Measurements from ENCODE around the gene TMEM135. TPM values are rescaled to one million over a fixed set of nuclear protein-coding genes. Genes with fewer than 3 reads are reported as not detected.

Gene TMEM135
- total RNA-seq, 1 experiment from 2014 or later: 65.5 TPM

DNA sequence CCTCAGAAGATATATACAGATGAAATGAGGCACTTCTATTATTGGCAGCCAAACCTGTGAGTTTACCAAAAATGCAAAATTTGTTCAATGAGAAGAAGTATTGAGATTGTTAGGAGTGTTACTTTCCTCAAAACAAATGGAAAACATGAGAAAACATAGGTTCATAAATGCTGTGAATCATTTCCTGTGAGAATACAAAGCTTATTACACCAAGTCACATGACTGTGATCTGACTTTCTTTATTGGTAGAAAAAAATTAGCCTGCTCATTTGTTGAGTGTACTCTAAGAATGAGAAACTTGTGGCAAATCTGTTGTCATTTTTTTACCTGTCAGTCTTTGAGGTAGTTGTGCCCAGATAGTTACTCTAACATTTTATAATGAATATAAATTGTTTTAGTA is 215.1 kb downstream of the TMEM135 start:
- TF ChIP-seq SIN3A (IDR thresholded peaks at IDR 0.05; ENCODE audit: borderline replicate concordance, insufficient read depth, low read depth, low read length): no peak
- no peak for TF ChIP-seq POLR2AphosphoS5 (IDR thresholded peaks at IDR 0.05; ENCODE audit: low read depth, low read length)
- TF ChIP-seq CTCF (IDR thresholded peaks at IDR 0.05): no peak
- no peak for TF ChIP-seq REST (IDR thresholded peaks at IDR 0.05; ENCODE audit: insufficient read depth in 1 of 2, low read depth in 2 of 2, low read length in 1 of 2)
- TF ChIP-seq TCF7L2 (IDR thresholded peaks at IDR 0.05; ENCODE audit: low read depth, low read length): no peak
- H3K4me1 ChIP-seq (ENCODE audit: control insufficient read depth, insufficient read depth, low read length): no peaks in the 10 kb centered on the region
- DNase-seq (ENCODE audit: low read depth, low spot score) (no peak), ATAC-seq (no peak)
- CTCF ChIA-PET: no interaction called here
- no peaks in the 10 kb centered on the region for H3K9me3 ChIP-seq (ENCODE audit: control insufficient read depth, insufficient read depth, low read depth, low read length)
- BruUV-seq (replicated peaks): TSS peak; percentile 13
- H3K4me3 ChIP-seq (ENCODE audit: low read depth in 2 of 2, low read length in 2 of 2): no peak overlapping the region
- no peak overlapping the region for H3K27ac ChIP-seq (ENCODE audit: low read length)
- in situ Hi-C loops (cut with HindIII; ENCODE audit: low pct_unique_long_range_greater_than_20kb, low sequenced_read_pairs): no loop called here
- POLR2A ChIA-PET: interaction anchor here (0.7 kb wide), 1 partner anchor 240 kb away, joined by 6 read pairs; no protein-coding TSS in a partner anchor
- H3K36me3 ChIP-seq (ENCODE audit: control insufficient read depth, insufficient read depth, low read length): no peaks in the 10 kb centered on the region
- no peaks in the 10 kb centered on the region for H3K27me3 ChIP-seq (ENCODE audit: control insufficient read depth, insufficient read depth, low read length)
- intact Hi-C loops (cut with micrococcal nuclease; ENCODE audit: unreplicated experiment): no loop called here

DNA sequence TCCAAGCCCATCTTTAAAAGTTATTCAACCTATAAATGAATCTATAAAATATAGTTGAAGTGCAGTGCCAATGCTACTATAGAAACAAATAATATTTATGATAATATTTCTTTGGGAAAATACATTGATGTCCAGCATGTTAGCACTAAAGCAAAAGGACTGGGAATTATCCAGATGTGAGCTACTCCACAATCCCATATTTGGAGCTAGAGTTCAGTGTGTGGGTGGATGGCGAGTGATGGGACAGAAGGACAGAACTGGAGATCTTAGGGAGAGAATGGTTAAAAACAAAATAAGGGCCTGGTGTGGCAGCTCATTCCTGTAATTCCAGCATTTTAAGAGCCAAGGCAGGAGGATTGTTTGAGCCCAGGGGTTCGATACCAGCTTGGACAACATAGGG is 216.8 kb downstream of the TMEM135 start:
- in situ Hi-C loops (cut with HindIII; ENCODE audit: low pct_unique_long_range_greater_than_20kb, low sequenced_read_pairs) (no loop called here), intact Hi-C loops (cut with micrococcal nuclease; ENCODE audit: unreplicated experiment) (no loop called here)
- no peaks in the 10 kb centered on the region for H3K4me1 ChIP-seq (ENCODE audit: control insufficient read depth, insufficient read depth, low read length)
- ATAC-seq (no peak), DNase-seq (ENCODE audit: low read depth, low spot score) (no peak)
- H3K4me3 ChIP-seq (ENCODE audit: low read depth in 2 of 2, low read length in 2 of 2): no peak overlapping the region
- H3K27ac ChIP-seq (ENCODE audit: low read length): no peak overlapping the region
- no TSS peak for BruUV-seq (replicated peaks)
- no peaks in the 10 kb centered on the region for H3K9me3 ChIP-seq (ENCODE audit: control insufficient read depth, insufficient read depth, low read depth, low read length)
- TF ChIP-seq SIN3A (IDR thresholded peaks at IDR 0.05; ENCODE audit: borderline replicate concordance, insufficient read depth, low read depth, low read length) (no peak), REST (IDR thresholded peaks at IDR 0.05; ENCODE audit: insufficient read depth in 1 of 2, low read depth in 2 of 2, low read length in 1 of 2) (no peak), POLR2AphosphoS5 (IDR thresholded peaks at IDR 0.05; ENCODE audit: low read depth, low read length) (no peak)
- ChIA-PET POLR2A (interaction anchor here (0.6 kb wide), 1 partner anchor 323 kb away, joined by 4 read pairs; no protein-coding TSS in a partner anchor), CTCF (no interaction called here)
- no peaks in the 10 kb centered on the region for H3K36me3 ChIP-seq (ENCODE audit: control insufficient read depth, insufficient read depth, low read length)
- no peaks in the 10 kb centered on the region for H3K27me3 ChIP-seq (ENCODE audit: control insufficient read depth, insufficient read depth, low read length)
